Endothelial cell of umbilical vein (primary cell): ENCODE results near the gene RAB11FIP2.

Source experiments
- CTCF ChIP-seq, 2 donors: IDR thresholded peaks; 1 replicate in 1 of 2; 2 replicates in 1 of 2; pipeline ENCODE4 v1.5.1; 2011; ENCODE audit warnings: low read length in 2 of 2, mild to moderate bottlenecking in 2 of 2, moderate library complexity in 2 of 2, control low read depth in 1 of 2, inconsistent platforms in 1 of 2, low read depth in 1 of 2; ENCODE audit not compliant: insufficient read depth in 1 of 2; ENCODE audit errors: extremely low read depth in 1 of 2
- EZH2 ChIP-seq: IDR thresholded peaks from 2 replicates; pipeline ENCODE4 v1.6.1; 2012; ENCODE audit warnings: borderline replicate concordance, low read depth, mild to moderate bottlenecking, moderate library complexity, low read length, inconsistent platforms; ENCODE audit not compliant: severe bottlenecking
- FOS ChIP-seq: IDR thresholded peaks from 2 replicates; pipeline ENCODE4 v1.6.1; 2011; ENCODE audit warnings: mild to moderate bottlenecking, low read length, moderate library complexity, borderline replicate concordance; ENCODE audit not compliant: insufficient read depth
- GATA2 ChIP-seq: IDR thresholded peaks from 2 replicates; pipeline ENCODE4 v1.7.0; 2011; ENCODE audit warnings: low read depth, mild to moderate bottlenecking, moderate library complexity, mixed read lengths, low read length; ENCODE audit not compliant: insufficient read length, insufficient read depth
- JUN ChIP-seq: IDR thresholded peaks from 2 replicates; pipeline ENCODE4 v1.6.1; 2011; ENCODE audit warnings: borderline replicate concordance, low read depth; ENCODE audit not compliant: insufficient read length, insufficient read depth
- MAX ChIP-seq: IDR thresholded peaks from 2 replicates; pipeline ENCODE4 v1.6.1; 2011; ENCODE audit not compliant: insufficient read depth, insufficient read length
- MYC ChIP-seq: IDR thresholded peaks from one replicate; pipeline ENCODE4 v1.6.1; 2011; ENCODE audit warnings: mild to moderate bottlenecking, low read depth, low read length
- POLR2A ChIP-seq: IDR thresholded peaks from 2 replicates; pipeline ENCODE4 v1.6.1; 2012; ENCODE audit warnings: low read depth, mild to moderate bottlenecking, control low read depth, low read length
- POLR2AphosphoS5 ChIP-seq: IDR thresholded peaks from 2 replicates; pipeline ENCODE4 v1.6.1; 2012; ENCODE audit warnings: low read depth, mild to moderate bottlenecking, control low read depth, low read length, moderate library complexity; ENCODE audit not compliant: insufficient read depth

GRCh38 chr10:118058371-118058770, 11.6 kb upstream of the RAB11FIP2 start:
- TF ChIP-seq POLR2A: no peak
- TF ChIP-seq CTCF (IDR thresholded peaks at IDR 0.05; ENCODE audit: extremely low read depth in 1 of 2, insufficient read depth in 1 of 2, low read depth in 1 of 2, low read length in 2 of 2): no peak
- TF ChIP-seq MAX: no peak
- TF ChIP-seq POLR2AphosphoS5: no peak
- no peak for TF ChIP-seq EZH2
- no peak for TF ChIP-seq MYC
- TF ChIP-seq FOS: no peak
- no peak for TF ChIP-seq GATA2
- TF ChIP-seq JUN: no peak
